A549 (cell line): Measurements from ENCODE around the gene RRAGD. TPM values are rescaled to one million over a fixed set of nuclear protein-coding genes. Genes with fewer than 3 reads are reported as not detected.

Source experiments
- ATAC-seq, 2 experiments: fragments of 200-7000 bp in 1 of 2; fragments of >200 bp in 1 of 2; cut with Nextera tagmentation in 1 of 2; cut with Tn5 transposase in 1 of 2; 3 replicates each; pipeline versions ENCODE4 v1.8.0 to v1.9.1; 2018 to 2020; ENCODE audit warnings: mild to moderate bottlenecking in 1 of 2, moderate library complexity in 1 of 2
- CTCF ChIA-PET: fragments of 300-600 bp; sonication (Branson Sonifier 250); formaldehyde crosslinking; extraction: SDS; loops from one replicate; lab custom pipeline; 2021; ENCODE audit warnings: antibody characterized with exemption, inconsistent platforms; lab: Yijun Ruan, JAX
- POLR2A ChIA-PET: fragments of 350-600 bp; formaldehyde crosslinking; extraction: SDS; loops from one replicate; lab custom pipeline; 2021; ENCODE audit warnings: antibody characterized with exemption, inconsistent platforms; lab: Yijun Ruan, JAX
- DNase-seq, 2 experiments: peaks; one replicate each; pipeline versions ENCODE4 v3.0.0 to v3.0.0-alpha.2; 2011 to 2016; ENCODE audit warnings: low read depth in 1 of 2, low spot score in 1 of 2
- FAIRE-seq: peaks from 2 replicates; lab custom pipeline; 2011; peaks lifted over from hg19 to GRCh38; lab: Jason Lieb, UNC
- H3K27ac ChIP-seq, 2 experiments: fragments of >200 bp; sonication (Bioruptor Twin); formaldehyde crosslinking; 3 replicates each; pipeline ENCODE4 v1.5.1; 2016 to 2017
- H3K4me1 ChIP-seq: fragments of >200 bp; sonication (Bioruptor Twin); formaldehyde crosslinking; 3 replicates; pipeline ENCODE4 v1.6.1; 2016
- H3K4me2 ChIP-seq: fragments of >200 bp; sonication (Bioruptor Twin); formaldehyde crosslinking; 3 replicates; pipeline ENCODE4 v1.6.1; 2016
- H3K4me3 ChIP-seq: fragments of >200 bp; sonication (Bioruptor Twin); formaldehyde crosslinking; 3 replicates; pipeline ENCODE4 v1.5.1; 2016
- H3K9me3 ChIP-seq: fragments of >200 bp; sonication (Bioruptor Twin); formaldehyde crosslinking; 3 replicates; pipeline ENCODE4 v1.6.1; 2016
- CEBPB ChIP-seq, 2 experiments: fragments of >200 bp in 1 of 2; sonication (Bioruptor Twin) in 1 of 2; formaldehyde crosslinking in 1 of 2; IDR thresholded peaks; 2 replicates each; pipeline ENCODE4 v1.6.1; 2012 to 2016
- CHD2 ChIP-seq: fragments of 150-350 bp; IDR thresholded peaks from 2 replicates; pipeline ENCODE4 v1.6.1; 2014; ENCODE audit warnings: low read length; ENCODE audit not compliant: partially characterized antibody
- CHD4 ChIP-seq: fragments of 200-600 bp; sonication (generic); IDR thresholded peaks from 2 replicates; pipeline ENCODE4 v1.6.1; 2016; ENCODE audit warnings: antibody characterized with exemption, mild to moderate bottlenecking, borderline replicate concordance
- CTCF ChIP-seq: fragments of >200 bp; sonication (Bioruptor Twin); formaldehyde crosslinking; IDR thresholded peaks from 3 replicates; pipeline ENCODE4 v1.5.1; 2016
- EHMT2 ChIP-seq: fragments of 200-600 bp; sonication (generic); IDR thresholded peaks from 2 replicates; pipeline ENCODE4 v1.6.1; 2016; ENCODE audit warnings: antibody characterized with exemption, low read depth, mild to moderate bottlenecking, moderate library complexity
- ESRRA ChIP-seq: fragments of 150-350 bp; IDR thresholded peaks from 2 replicates; pipeline ENCODE4 v1.6.1; 2014; ENCODE audit warnings: mild to moderate bottlenecking, low read length, borderline replicate concordance
- FOSB ChIP-seq: fragments of 250-450 bp; sonication (Bioruptor Pico); IDR thresholded peaks from 2 replicates; pipeline ENCODE4 v1.5.0; 2020; ENCODE audit warnings: mild to moderate bottlenecking, moderate library complexity
- FOSL2 ChIP-seq, 2 experiments: fragments of 450-650 bp in 1 of 2; fragments of >200 bp in 1 of 2; sonication (Bioruptor Twin) in 1 of 2; formaldehyde crosslinking; IDR thresholded peaks; 2 replicates each; pipeline versions ENCODE4 v1.5.0 to v1.6.1; 2016 to 2020; ENCODE audit warnings: mild to moderate bottlenecking in 1 of 2, moderate library complexity in 1 of 2
- GATA3 ChIP-seq: IDR thresholded peaks from 2 replicates; pipeline ENCODE4 v1.6.1; 2012; ENCODE audit warnings: borderline replicate concordance
- KDM1A ChIP-seq: fragments of 200-600 bp; sonication (generic); IDR thresholded peaks from 2 replicates; pipeline ENCODE4 v1.6.1; 2016; ENCODE audit warnings: low read depth, mild to moderate bottlenecking
- KDM5A ChIP-seq: fragments of 200-600 bp; sonication (generic); IDR thresholded peaks from 2 replicates; pipeline ENCODE4 v1.6.1; 2016; ENCODE audit warnings: antibody characterized with exemption, mild to moderate bottlenecking
- MAZ ChIP-seq: fragments of 150-350 bp; IDR thresholded peaks from 2 replicates; pipeline ENCODE4 v1.6.1; 2014; ENCODE audit warnings: antibody characterized with exemption, low read depth, low read length, borderline replicate concordance
- NPAS2 ChIP-seq: fragments of 250-450 bp; sonication (Bioruptor Pico); IDR thresholded peaks from 2 replicates; pipeline ENCODE4 v1.8.0; 2022; ENCODE audit warnings: mild to moderate bottlenecking, moderate library complexity, borderline replicate concordance
- NR3C1 ChIP-seq: fragments of >200 bp; sonication (Bioruptor Twin); formaldehyde crosslinking; IDR thresholded peaks from 3 replicates; pipeline ENCODE4 v1.6.1; 2017
- POLR2AphosphoS2 ChIP-seq: conservative IDR thresholded peaks from 2 replicates; pipeline ENCODE4 v1.6.1; 2012; ENCODE audit warnings: low read length, improper control_type of control experiment, inconsistent platforms
- RAD21 ChIP-seq, 2 experiments: fragments of >200 bp in 1 of 2; sonication (Bioruptor Twin) in 1 of 2; formaldehyde crosslinking in 1 of 2; IDR thresholded peaks in 1 of 2; conservative IDR thresholded peaks in 1 of 2; 2 replicates in 1 of 2; 3 replicates in 1 of 2; pipeline ENCODE4 v1.6.1; 2012 to 2018; ENCODE audit warnings: inconsistent platforms in 1 of 2
- REST ChIP-seq: fragments of 200-600 bp; sonication (generic); IDR thresholded peaks from 2 replicates; pipeline ENCODE4 v1.6.1; 2016; ENCODE audit warnings: antibody characterized with exemption, mild to moderate bottlenecking, moderate library complexity
- RFX5 ChIP-seq: fragments of 450-650 bp; IDR thresholded peaks from 2 replicates; pipeline ENCODE4 v1.7.1; 2014; ENCODE audit warnings: antibody characterized with exemption, mild to moderate bottlenecking, moderate library complexity
- ZFP36 ChIP-seq: fragments of 450-650 bp; IDR thresholded peaks from 2 replicates; pipeline ENCODE4 v1.6.1; 2014; ENCODE audit warnings: borderline replicate concordance; ENCODE audit not compliant: partially characterized antibody
- ZNF302 ChIP-seq: fragments of 250-450 bp; sonication (Bioruptor Pico); IDR thresholded peaks from 2 replicates; pipeline ENCODE4 v1.9.0; 2021; ENCODE audit warnings: inconsistent platforms, mild to moderate bottlenecking, moderate library complexity
- WGBS: methylation state at CpG from one replicate; pipeline ENCODE4 v1.1.6; 2017; ENCODE audit errors: missing lambda C conversion rate; 5-methylcytosine and 5-hydroxymethylcytosine counted together
- polyA plus RNA-seq, 4 experiments: library from polyadenylated mRNA; depleted of rRNA in 3 of 4; stranded (reverse); fragments of >200 nt; fragmentation: RNase III in 1 of 4; extraction: RNeasy Plus Mini Kit Qiagen cat#74134 plus additional on column Dnase treatment in 1 of 4; gene quantifications; 2 replicates in 3 of 4; 3 replicates in 1 of 4; pipeline ENCODE4 v1.2.3, GENCODE V29; 2011 to 2017
- TF ChIP-seq, protein P1 (sequence below): fragments of 450-650 bp; IDR thresholded peaks from 2 replicates; pipeline ENCODE4 v1.6.1; 2014; ENCODE audit warnings: antibody characterized with exemption

RRAGD gene
- polyA plus RNA-seq, 2 of the 4 experiments (the other 2 are of a cell fraction): 0.72 to 1.2 TPM

DNA sequence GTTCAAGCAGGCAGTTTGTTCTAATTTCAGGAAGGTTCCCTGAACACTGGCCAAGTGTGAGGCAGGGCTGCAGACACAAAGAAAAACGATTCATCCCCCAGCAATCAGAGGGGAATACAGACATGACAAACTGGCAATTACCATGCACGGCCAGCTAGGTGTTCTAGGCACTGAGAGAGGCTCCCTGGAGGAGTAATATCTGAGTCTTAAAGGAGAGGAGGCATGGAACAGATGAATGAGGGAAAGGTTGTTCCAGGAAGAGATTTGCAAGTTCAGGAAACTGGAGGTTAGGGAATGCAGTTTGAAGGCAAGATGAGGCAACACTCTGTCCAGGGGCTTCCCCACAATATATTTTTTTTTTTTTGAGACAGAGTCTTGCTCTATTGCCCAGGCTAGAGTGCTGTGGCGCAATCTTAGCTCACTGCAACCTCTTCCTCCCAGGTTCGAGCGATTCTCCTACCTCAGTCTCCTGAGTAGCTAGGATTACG is 11.1 kb downstream of the RRAGD start:
- no peak overlapping the region for H3K27ac ChIP-seq
- WGBS: 68% methylated on average over 6 of the region's 6 CpGs
- TF ChIP-seq RAD21 (conservative IDR thresholded peaks at IDR 0.05 in 1 of 2, IDR thresholded peaks at IDR 0.05 in 1 of 2): no peak
- TF ChIP-seq, protein P1, sequence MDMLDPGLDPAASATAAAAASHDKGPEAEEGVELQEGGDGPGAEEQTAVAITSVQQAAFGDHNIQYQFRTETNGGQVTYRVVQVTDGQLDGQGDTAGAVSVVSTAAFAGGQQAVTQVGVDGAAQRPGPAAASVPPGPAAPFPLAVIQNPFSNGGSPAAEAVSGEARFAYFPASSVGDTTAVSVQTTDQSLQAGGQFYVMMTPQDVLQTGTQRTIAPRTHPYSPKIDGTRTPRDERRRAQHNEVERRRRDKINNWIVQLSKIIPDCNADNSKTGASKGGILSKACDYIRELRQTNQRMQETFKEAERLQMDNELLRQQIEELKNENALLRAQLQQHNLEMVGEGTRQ: no peak
- TF ChIP-seq KDM5A: no peak
- TF ChIP-seq ESRRA: no peak
- TF ChIP-seq POLR2AphosphoS2: no peak
- TF ChIP-seq NR3C1: no peak
- no peak for TF ChIP-seq CEBPB (IDR thresholded peaks at IDR 0.05)
- no peak for TF ChIP-seq NPAS2
- no peak for TF ChIP-seq GATA3
- TF ChIP-seq FOSB (CRISPR knock-in tag): no peak
- H3K9me3 ChIP-seq: no peaks in the 10 kb centered on the region
- FAIRE-seq (no peak), ATAC-seq (no peak), DNase-seq (no peak)
- no peak overlapping the region for H3K4me3 ChIP-seq
- no peaks in the 10 kb centered on the region for H3K4me1 ChIP-seq
- ChIA-PET CTCF (interaction anchor here (0.6 to 1.9 kb wide), 3 partner anchors 29 to 210 kb away, joined by 3 to 4 read pairs (median 3); no protein-coding TSS in a partner anchor), POLR2A (interaction anchor here (0.8 kb wide), 1 partner anchor 238 kb away, joined by 4 read pairs; no protein-coding TSS in a partner anchor)
- H3K4me2 ChIP-seq: no peak overlapping the region

DNA sequence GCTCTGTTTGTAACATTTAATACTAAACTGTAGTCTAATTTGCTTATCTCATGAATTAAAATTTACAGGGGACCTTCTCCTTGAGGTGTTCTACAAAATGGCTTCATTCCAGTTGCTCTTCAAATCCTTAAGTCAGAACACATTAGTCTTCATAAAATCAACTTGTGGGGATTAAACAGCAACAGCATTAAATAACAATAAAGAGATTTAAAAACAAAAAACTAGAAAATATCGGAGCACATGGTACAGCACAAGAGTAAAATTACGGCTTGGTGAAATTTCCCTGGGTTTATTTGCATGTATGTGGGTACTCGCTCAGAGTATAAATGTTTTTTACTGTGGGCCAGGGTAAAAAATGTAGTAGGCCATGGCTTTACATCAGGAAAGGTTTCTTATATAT is 12.0 kb downstream of the RRAGD start:
- H3K4me2 ChIP-seq: no peak overlapping the region
- ATAC-seq: no peak
- H3K9me3 ChIP-seq: no peaks in the 10 kb centered on the region
- ChIA-PET POLR2A (no interaction called here), CTCF (interaction anchor here (1.9 kb wide), 1 partner anchor 28 kb away, joined by 4 read pairs; no protein-coding TSS in a partner anchor)
- H3K27ac ChIP-seq: no peak overlapping the region
- 88% methylated on average over 3 of the region's 3 CpGs for whole genome bisulfite sequencing
- DNase-seq: no peak
- H3K4me3 ChIP-seq: no peak overlapping the region
- no peak for FAIRE-seq
- no peak for TF ChIP-seq NPAS2
- TF ChIP-seq EHMT2: no peak
- no peak for TF ChIP-seq GATA3
- TF ChIP-seq ZFP36: no peak
- no peak for TF ChIP-seq ZNF302 (CRISPR knock-in tag)
- no peak for TF ChIP-seq RFX5
- TF ChIP-seq REST: no peak
- no peak for TF ChIP-seq FOSL2 (IDR thresholded peaks at IDR 0.05)
- TF ChIP-seq FOSL2 (CRISPR knock-in tag; IDR thresholded peaks at IDR 0.05): no peak
- TF ChIP-seq POLR2AphosphoS2: no peak
- TF ChIP-seq CTCF: no peak
- no peak for TF ChIP-seq KDM1A
- TF ChIP-seq MAZ: no peak
- TF ChIP-seq CHD4: no peak
- TF ChIP-seq CHD2: no peak
- no peaks in the 10 kb centered on the region for H3K4me1 ChIP-seq
